Measurements from ENCODE around the gene NOS2.
"Not testable (repeated sequence)": the region's sequence is repeated elsewhere in the genome, so short reads cannot be mapped to it uniquely, and the experiment has no call there.

- TF ChIP-seq TAF1 (IDR thresholded peaks at IDR 0.05; ENCODE audit: borderline replicate concordance, low read depth, low read length); POLR2AphosphoS5 (IDR thresholded peaks at IDR 0.05; ENCODE audit: low read depth, low read length); POLR2A (IDR thresholded peaks at IDR 0.05; ENCODE audit: low read depth, low read length): not testable (repeated sequence)
Observed at GRCh38 chr17:27740541-27740940, 59.8 kb downstream of the NOS2 start.

Measured in GM12892 (cell line).